HG02938 (cell line): ENCODE results near the gene ARL15.

Experiments used
- ATAC-seq: cut with Tn5 transposase; IDR thresholded peaks from one replicate; pipeline ENCODE4 v1.9.1; 2021; ENCODE audit warnings: mild to moderate bottlenecking, moderate library complexity; ENCODE audit not compliant: unreplicated experiment

The ARL15 gene

GRCh38 chr5:54162184-54162583, 148.2 kb downstream of the ARL15 start:
- no peak for ATAC-seq

GRCh38 chr5:54160329-54160728, 150.0 kb downstream of the ARL15 start:
- no peak for ATAC-seq

GRCh38 chr5:54159893-54160195, 150.5 kb downstream of the ARL15 start:
- no peak for ATAC-seq

GRCh38 chr5:54159153-54159892, 151.1 kb downstream of the ARL15 start:
- no peak for ATAC-seq

DNA sequence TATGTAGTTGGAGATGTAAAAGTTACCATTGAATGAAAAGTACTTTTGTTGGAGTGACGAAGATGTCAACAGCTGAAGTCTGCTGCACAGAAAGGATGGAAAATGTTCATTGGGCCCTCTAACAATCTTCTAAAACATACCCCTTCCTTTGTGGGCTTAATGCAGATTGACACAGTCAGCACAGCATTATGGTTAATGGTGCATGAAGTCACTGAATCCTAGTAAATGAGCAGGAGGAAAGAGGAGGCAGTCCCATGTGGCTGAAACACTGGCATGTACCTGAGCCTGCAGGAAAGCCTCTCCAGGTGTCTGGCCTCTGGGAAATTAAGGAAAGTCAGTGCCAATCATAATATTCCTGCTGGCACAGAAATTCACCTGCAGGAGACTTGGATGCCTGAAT, 153.8 kb downstream of the ARL15 start:
- no peak for ATAC-seq

- no peak for ATAC-seq
These were observed 159.5 kb downstream of the ARL15 start for GRCh38 chr5:54150841-54151240.

DNA sequence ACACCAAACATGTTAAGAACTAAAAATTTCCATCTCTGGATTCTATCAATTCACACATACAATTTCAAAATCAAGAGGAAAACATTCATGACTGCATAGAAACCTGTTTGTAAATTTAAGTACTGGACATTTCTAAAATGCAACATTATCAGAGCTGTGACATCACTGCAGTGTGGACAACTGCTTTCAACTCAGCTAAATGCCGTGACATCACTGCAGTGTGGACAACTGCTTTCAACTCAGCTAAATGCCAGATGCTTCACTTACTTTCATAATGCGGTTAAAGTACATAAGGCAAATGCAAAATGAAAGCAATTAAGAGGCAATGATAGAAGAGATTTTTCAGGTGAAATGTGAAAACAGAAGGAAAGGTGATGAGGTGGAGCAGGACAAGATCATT, 161.5 kb downstream of the ARL15 start:
- no peak for ATAC-seq

DNA sequence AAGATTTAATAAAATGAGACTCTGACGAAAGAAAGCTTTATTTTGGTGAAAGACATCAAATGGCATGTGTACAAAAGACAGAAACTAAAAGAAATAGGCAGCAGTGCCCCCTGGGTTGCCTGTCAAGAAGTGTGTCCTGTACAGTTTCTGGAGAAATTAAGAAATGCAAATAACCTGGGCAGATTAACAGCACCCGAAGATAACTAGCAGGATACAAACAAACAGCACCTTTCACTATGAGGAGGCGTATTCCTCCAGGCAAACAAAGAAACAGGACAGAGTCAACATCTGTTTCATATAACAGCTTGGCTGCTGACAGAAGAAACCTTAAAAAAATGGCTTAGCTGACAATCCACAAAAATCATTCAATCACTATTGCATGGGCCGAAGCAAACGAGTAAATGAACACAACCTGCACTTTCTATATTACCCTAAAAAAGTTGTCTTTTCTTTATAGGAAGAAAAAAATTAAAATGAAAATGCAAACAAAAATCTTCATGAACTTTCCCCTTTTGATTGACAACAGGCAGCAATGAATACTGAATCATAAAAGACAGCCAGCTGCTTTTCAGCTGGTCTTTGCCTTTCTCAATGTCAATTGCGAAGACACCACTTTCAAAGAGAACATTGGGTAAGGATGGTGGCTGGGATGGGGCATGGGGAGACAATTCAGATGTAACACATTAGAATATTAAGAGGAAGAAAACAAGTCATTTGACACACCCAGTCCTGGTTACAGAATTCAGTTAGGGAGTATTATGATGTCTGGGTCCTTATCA, 162.1 kb downstream of the ARL15 start:
- no peak for ATAC-seq

GRCh38 chr5:54146916-54147315, 163.5 kb downstream of the ARL15 start:
- no peak for ATAC-seq

DNA sequence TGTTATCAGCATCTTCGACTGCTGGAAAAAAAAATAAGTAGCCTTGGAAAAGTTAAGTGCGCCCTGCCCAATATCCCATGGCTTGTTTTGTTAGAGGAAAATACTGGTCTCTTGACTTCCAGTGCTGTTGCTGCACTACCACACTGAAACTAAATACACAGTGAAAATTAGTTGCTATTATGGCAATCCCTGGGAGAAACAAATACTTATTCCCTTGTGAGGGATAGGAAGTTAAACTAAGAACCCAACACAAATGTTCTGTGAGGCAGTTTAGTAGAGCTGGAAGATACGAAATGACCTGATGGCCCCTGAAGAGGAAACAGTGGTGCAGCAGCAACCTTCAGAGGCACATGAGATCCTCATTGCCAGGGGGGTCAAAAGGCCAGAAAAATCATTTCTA, 164.0 kb downstream of the ARL15 start:
- no peak for ATAC-seq

DNA sequence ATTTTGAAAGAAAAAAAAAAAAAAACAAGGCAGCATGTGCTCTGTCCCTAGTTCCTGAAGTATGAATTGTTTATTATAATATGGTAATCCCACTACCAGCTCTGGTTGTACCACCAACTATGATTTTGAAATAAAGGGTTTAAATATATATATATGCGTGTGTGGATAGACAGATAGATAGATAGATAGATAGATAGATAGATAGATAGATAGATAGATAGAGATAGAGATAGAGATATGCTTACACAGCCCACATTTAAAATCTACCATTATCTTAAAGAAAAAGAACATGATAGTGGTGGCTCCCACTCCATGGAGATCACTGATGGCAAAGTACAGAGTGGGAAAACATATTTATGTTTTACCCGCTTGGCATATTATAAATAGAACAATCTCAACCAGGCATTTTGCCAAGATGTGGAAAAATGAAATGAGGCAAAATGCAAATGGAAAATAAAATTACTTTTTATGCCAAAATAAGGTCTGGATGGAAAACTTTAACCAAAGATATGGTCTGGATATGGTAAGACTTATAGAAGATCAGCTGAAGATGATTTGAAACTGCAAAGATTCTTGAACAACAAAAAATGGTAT, 170.0 kb downstream of the ARL15 start:
- no peak for ATAC-seq

DNA sequence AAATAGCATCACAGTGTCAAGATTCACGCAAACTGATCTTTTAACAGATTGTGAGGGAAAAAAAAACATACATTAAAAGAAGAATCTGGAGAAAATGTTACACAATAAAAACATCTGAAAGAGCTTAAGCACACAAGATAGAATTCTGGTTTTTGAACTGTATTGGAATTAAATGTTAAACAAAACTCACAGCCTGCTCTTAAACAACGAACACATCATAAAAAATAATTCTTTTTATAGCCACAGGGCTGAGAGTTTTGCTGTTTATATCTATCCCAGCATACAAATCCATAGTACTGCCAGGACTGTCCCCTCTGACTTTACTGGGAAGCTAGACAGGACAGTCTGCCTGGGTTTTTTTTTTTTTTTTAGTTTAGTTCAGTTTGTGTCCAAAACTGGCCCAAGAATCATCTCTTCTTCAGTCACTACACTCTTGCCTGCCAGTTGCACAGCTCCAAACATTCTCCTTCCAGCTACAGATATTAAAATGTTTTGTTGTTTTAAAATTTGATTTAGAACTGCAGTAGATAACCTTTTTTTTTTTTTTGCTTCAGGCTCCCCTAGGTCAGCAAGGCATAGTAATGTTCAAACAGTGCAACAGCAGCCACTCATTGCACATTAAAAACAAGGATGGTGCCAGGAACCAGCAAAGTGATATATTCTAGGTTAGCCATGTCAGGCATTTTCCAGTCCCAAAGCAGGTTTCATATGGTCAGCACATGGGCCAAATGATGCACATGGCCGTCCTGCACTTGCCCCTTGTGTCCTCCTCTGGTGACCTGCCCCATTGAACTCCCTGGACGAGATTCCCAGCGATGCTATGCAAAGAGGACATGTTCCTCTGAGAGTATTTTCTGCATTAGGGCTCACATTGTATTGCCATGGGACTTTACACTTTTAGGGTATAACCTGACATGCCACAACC, 173.6 kb downstream of the ARL15 start:
- no peak for ATAC-seq

DNA sequence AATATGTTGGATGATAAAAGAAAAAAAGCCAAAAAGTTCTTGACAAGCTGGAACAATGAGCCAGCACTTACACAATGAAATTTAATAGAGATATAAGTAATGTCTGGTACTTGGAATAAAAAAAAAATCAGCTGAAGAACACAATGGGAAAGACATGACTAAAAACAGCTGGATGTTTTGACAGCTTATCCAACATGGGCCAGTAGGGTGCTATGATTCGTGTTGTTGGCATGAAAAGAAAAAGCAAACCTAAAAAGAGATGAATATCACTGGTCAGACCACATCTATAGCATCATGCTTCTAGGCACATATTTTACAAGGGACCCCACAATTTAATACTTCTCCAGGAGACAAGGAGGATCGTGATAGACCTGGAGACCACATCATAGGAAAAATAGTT, 175.3 kb downstream of the ARL15 start:
- ATAC-seq = no peak

DNA sequence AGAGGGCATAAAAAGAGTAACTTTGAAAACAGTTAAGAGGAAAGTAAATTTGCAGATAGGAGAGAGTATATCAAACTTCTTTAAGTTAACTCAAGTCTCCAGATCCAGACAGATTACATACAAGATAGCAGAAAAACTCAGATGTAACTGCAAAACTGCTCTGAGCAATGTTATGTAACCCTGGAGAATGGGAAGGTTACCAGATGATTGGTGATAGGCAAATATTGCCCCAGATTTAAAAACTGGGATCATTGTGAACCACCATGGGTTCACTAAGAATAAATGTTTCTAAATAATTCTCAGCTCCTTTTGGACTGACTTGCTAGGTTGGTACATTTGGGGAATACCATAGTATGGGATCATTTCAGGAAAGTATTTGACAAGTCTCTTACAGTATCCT, 176.5 kb downstream of the ARL15 start:
- ATAC-seq = no peak

DNA sequence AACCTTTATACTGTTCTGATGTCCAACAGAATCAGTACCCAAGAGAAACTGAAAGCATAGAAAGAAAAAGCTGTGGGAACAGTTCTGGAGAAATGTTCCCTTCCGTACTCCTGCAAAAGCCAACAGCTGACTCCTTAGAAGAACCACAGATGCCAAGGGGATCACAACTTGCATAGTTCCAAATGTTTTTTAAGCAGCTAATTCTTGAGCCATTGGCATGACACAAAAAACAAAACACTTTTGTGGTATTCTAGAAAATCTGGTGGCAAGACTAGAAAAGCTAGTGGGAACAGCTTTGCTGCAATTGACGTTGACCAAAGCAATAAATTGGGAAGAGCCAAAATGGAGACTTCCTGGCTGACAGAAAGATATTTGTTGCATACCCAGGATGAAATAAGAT, 189.9 kb downstream of the ARL15 start:
- ATAC-seq = no peak

GRCh38 chr5:54117957-54118356, 192.4 kb downstream of the ARL15 start:
- no peak for ATAC-seq

DNA sequence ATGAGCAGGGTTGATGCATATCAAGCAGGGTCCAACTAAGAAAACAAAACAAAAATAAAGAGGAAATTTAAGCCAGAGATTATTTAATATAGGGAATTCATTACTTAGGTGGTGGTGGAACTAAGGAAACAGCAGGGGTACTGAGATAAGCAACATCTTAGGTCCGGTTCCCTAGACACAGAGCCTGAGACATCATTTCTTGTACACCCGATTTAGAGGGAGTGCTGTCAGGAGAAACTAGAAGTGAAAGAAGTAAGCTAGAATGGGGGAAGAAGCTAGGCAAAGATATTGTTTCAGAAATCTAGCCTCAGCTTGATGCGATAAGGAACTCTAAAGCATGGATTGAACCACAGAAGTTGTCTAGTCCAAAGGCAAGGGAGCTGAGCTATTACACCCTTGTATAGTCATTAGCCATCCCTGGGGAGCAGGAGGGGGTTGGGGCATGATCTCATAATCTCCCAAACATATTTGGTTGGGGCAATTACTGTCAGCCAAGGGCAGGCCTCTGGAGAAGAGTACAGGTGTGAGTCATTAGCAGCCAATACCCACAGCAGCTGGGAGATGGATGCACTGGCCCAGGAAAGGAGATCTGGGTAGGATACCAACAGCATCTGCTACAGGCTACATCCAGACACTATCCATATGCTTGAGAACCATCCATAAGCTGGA, 194.5 kb downstream of the ARL15 start:
- no peak for ATAC-seq

- ATAC-seq = no peak
These were observed 197.3 kb downstream of the ARL15 start for GRCh38 chr5:54113060-54113459.

GRCh38 chr5:54109626-54110330, 200.6 kb downstream of the ARL15 start:
- no peak for ATAC-seq

DNA sequence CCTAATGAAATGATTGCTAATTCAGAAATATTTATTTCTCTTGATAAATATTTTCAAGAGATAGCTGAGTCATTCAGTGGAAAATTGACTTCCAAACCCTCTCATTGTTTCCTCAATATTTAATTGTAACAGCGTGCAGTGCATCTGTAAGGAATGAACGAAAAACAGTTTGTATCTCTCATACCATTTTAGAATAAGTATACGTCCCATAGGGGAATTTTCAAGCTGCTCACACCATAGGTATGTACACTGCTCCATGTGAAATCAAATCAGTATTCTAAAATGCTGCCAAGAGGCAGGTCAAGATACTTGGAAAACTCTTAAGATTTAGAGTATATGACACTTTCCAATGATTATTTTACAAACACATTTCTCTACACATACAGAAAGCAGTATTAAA, 202.2 kb downstream of the ARL15 start:
- ATAC-seq = no peak
